ENCODE results near the gene INPP4B.

Gene INPP4B

DNA sequence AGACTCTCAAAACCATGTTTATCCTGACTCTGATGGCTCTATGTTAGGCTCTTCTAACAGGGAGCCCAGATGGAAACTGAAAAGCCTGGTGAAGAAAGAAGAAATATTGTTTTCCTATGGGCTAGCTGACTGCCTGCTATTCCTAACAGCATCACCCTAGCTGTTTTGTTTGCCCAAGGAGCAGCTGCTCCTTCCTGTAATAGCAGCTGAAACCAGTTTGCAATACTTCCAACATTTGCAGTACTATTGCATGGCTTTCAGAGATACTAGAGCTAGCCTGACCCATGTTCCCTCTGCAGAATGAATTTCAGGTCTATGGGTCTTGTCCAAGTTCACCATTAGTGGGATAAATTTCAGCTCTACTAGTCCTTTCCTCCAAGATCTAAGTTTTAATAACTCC is 495.2 kb downstream of the INPP4B start:
- TF ChIP-seq POLR2A (IDR thresholded peaks at IDR 0.05; ENCODE audit: extremely low read depth, insufficient read length) (no peak), MYC (IDR thresholded peaks at IDR 0.05; ENCODE audit: low read depth, low read length) (no peak)
- TF ChIP-seq, protein P1, sequence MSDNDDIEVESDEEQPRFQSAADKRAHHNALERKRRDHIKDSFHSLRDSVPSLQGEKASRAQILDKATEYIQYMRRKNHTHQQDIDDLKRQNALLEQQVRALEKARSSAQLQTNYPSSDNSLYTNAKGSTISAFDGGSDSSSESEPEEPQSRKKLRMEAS (IDR thresholded peaks at IDR 0.05; ENCODE audit: low read depth, low read length) = no peak
- TF ChIP-seq, protein P2, sequence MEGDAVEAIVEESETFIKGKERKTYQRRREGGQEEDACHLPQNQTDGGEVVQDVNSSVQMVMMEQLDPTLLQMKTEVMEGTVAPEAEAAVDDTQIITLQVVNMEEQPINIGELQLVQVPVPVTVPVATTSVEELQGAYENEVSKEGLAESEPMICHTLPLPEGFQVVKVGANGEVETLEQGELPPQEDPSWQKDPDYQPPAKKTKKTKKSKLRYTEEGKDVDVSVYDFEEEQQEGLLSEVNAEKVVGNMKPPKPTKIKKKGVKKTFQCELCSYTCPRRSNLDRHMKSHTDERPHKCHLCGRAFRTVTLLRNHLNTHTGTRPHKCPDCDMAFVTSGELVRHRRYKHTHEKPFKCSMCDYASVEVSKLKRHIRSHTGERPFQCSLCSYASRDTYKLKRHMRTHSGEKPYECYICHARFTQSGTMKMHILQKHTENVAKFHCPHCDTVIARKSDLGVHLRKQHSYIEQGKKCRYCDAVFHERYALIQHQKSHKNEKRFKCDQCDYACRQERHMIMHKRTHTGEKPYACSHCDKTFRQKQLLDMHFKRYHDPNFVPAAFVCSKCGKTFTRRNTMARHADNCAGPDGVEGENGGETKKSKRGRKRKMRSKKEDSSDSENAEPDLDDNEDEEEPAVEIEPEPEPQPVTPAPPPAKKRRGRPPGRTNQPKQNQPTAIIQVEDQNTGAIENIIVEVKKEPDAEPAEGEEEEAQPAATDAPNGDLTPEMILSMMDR (IDR thresholded peaks at IDR 0.05; ENCODE audit: low read depth, low read length) = no peak
- H3K4me3 ChIP-seq (ENCODE audit: low read depth, low read length) = no peak overlapping the region
- DNase-seq (ENCODE audit: low read depth) = no peak

DNA sequence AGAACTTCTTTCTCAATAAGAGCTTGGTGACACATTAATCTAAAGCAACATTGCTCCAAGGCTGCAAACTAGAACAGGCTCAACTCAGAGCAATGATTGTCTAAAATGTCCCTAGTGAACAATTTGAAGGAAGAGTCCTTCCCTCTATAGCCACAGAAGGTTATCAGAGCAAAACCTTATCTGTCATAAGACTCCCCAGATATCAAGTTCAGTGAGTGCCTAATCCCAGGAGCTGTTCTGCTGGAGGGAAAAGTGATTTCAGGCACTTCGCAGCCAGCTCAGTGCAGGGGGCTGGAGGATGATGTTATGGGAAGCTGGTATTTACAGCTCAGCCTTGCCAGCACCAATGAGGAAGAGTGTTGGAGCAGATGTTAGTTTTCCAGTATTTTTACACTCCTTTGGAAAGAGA is 497.5 kb downstream of the INPP4B start:
- TF ChIP-seq MYC (IDR thresholded peaks at IDR 0.05; ENCODE audit: low read depth, low read length) (no peak), POLR2A (IDR thresholded peaks at IDR 0.05; ENCODE audit: extremely low read depth, insufficient read length) (no peak)
- TF ChIP-seq, protein P1 (IDR thresholded peaks at IDR 0.05; ENCODE audit: low read depth, low read length) = no peak
- TF ChIP-seq, protein P2 (IDR thresholded peaks at IDR 0.05; ENCODE audit: low read depth, low read length) = no peak
- H3K4me3 ChIP-seq (ENCODE audit: low read depth, low read length) = no peak overlapping the region
- no peak for DNase-seq (ENCODE audit: low read depth)

DNA sequence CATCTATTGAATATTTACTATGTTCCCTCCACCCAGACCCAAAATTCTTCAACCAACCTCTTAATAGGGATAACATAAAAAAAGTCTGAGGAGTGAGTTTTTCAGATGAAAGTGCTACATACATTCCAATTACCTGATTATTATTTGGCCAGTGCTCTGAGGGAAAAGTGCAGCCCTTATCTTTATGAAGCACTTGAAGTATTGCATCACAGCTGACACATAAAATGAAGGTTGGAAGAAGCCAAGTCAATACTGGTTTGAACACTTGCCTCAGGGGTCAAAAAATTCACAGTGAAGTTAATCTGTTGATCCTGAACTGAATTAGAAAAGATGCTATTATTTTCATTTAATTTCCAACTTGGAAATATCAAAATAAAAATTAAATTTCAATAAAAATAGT is 498.9 kb downstream of the INPP4B start:
- DNase-seq (ENCODE audit: low read depth) = no peak

DNA sequence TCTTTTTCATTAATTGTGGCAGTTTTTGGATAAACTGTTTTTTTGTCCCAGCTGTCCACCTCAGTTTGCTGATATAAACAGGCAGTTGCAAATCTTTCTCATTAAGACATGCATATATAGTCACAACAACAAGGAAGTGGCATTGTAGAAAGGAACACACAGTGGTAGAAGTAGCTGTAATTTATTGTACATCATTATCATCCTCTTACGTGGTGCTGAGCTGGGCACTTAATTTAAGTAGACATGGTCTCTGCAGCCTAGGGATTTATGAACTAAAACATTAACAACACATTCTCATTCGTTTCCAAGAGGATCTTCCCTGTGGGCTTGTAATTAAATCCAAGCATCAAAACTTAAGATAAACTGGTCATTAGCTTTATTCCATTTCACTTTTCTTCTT is 500.2 kb downstream of the INPP4B start:
- DNase-seq (ENCODE audit: low read depth) = no peak
- TF ChIP-seq, protein P2 (IDR thresholded peaks at IDR 0.05; ENCODE audit: low read depth, low read length) = no peak
- TF ChIP-seq, protein P1 (IDR thresholded peaks at IDR 0.05; ENCODE audit: low read depth, low read length) = no peak
- TF ChIP-seq POLR2A (IDR thresholded peaks at IDR 0.05; ENCODE audit: extremely low read depth, insufficient read length) = no peak
- TF ChIP-seq MYC (IDR thresholded peaks at IDR 0.05; ENCODE audit: low read depth, low read length) = no peak
- no peak overlapping the region for H3K4me3 ChIP-seq (ENCODE audit: low read depth, low read length)

More for the DNA sequence above, 498.9 kb downstream of the INPP4B start:
- TF ChIP-seq, protein P2 (IDR thresholded peaks at IDR 0.05; ENCODE audit: low read depth, low read length) = no peak
- TF ChIP-seq, protein P1 (IDR thresholded peaks at IDR 0.05; ENCODE audit: low read depth, low read length) = no peak
- no peak overlapping the region for H3K4me3 ChIP-seq (ENCODE audit: low read depth, low read length)

DNA sequence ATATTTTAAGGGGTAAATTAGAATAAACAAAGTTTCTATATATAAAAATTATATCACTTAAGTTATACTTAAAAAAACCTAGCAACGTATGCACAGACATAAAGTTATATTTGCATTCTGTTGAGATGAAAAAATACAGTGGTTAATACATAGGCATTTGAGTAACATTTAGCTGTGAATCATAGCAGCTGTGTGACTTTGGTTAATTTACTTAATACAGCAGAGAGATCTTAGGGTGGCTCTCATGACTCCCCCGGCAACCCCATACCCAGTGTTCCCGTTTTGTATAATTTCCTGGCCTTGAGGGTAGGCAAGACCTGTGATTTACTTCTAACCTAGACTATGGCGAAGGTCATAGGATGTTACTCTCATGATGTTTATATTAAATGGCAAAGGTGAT is 504.8 kb downstream of the INPP4B start:
- TF ChIP-seq MYC (IDR thresholded peaks at IDR 0.05; ENCODE audit: low read depth, low read length) = no peak
- TF ChIP-seq, protein P2 (IDR thresholded peaks at IDR 0.05; ENCODE audit: low read depth, low read length) = no peak
- no peak for TF ChIP-seq POLR2A (IDR thresholded peaks at IDR 0.05; ENCODE audit: extremely low read depth, insufficient read length)
- TF ChIP-seq, protein P1 (IDR thresholded peaks at IDR 0.05; ENCODE audit: low read depth, low read length) = no peak
- H3K4me3 ChIP-seq (ENCODE audit: low read depth, low read length) = no peak overlapping the region
- no peak for DNase-seq (ENCODE audit: low read depth)

DNA sequence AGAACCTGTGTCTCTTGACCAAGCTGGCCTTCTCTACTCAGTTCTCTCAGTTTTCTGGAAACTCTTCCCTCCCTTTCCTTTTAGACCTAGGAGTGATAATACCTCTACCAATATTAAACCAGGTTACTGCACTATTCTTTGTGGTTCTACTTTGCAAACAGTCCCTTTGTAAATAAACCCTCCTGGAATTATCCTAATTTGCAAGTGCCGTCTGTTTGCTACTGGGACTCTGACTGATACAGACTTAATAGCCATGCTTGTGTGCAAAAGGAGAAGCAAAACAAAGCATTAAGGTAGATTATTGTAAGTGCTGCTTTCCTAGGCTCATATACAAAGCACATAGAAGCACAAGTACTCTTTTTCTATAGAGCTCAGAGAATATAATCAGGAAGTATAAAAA is 507.0 kb downstream of the INPP4B start:
- DNase-seq (ENCODE audit: low read depth) = no peak
- no peak overlapping the region for H3K4me3 ChIP-seq (ENCODE audit: low read depth, low read length)
- TF ChIP-seq MYC (IDR thresholded peaks at IDR 0.05; ENCODE audit: low read depth, low read length) (no peak), POLR2A (IDR thresholded peaks at IDR 0.05; ENCODE audit: extremely low read depth, insufficient read length) (no peak)
- TF ChIP-seq, protein P1 (IDR thresholded peaks at IDR 0.05; ENCODE audit: low read depth, low read length) = no peak
- TF ChIP-seq, protein P2 (IDR thresholded peaks at IDR 0.05; ENCODE audit: low read depth, low read length) = no peak

Data from NB4 (cell line).